ENCODE results near the gene C6orf52. TPM values are rescaled to one million over a fixed set of nuclear protein-coding genes. Genes with fewer than 3 reads are reported as not detected.

The C6orf52 gene
- polyA plus RNA-seq, 1 of the 3 experiments (the other 2 are of a cell fraction): 1.4 TPM

GRCh38 chr6:10658910-10659698, 35.3 kb downstream of the C6orf52 start:
- H3K79me2 ChIP-seq (ENCODE audit: insufficient read depth): no peaks in the 10 kb centered on the region
- no peaks in the 10 kb centered on the region for H3K27me3 ChIP-seq (ENCODE audit: insufficient read depth)
- no peaks in the 10 kb centered on the region for H3K36me3 ChIP-seq (replicated peaks in 1 of 2; ENCODE audit: control insufficient read depth in 1 of 2, insufficient read depth in 2 of 2, low read length in 1 of 2)
- ChIA-PET CTCF (interaction anchor here (0.6 to 1.3 kb wide), 2 partner anchors 12 to 850 kb away, joined by 3 to 4 read pairs; no protein-coding TSS in a partner anchor), POLR2A (interaction anchor here (0.8 to 1.5 kb wide), 2 partner anchors 36 to 87 kb away, joined by 3 to 9 read pairs; partner anchors contain the start of genes C6orf52 and PAK1IP1)
- TF ChIP-seq EZH2phosphoT487 (IDR thresholded peaks at IDR 0.05; ENCODE audit: borderline replicate concordance, low read depth): no peak
- no peak for TF ChIP-seq RCOR1 (IDR thresholded peaks at IDR 0.05; ENCODE audit: low read length)
- TF ChIP-seq NRF1 (IDR thresholded peaks at IDR 0.05; ENCODE audit: low read depth, low read length): no peak
- no peak for TF ChIP-seq CHD2 (IDR thresholded peaks at IDR 0.05; ENCODE audit: low read length, partially characterized antibody)
- TF ChIP-seq SMC3 (IDR thresholded peaks at IDR 0.05; ENCODE audit: low read depth, low read length): no peak
- TF ChIP-seq MEF2A (IDR thresholded peaks at IDR 0.05; ENCODE audit: borderline replicate concordance, low read depth): no peak
- no peak for TF ChIP-seq NFIC (IDR thresholded peaks at IDR 0.05; ENCODE audit: borderline replicate concordance)
- no peak for TF ChIP-seq CTCF (IDR thresholded peaks at IDR 0.05)
- TF ChIP-seq SIN3A (IDR thresholded peaks at IDR 0.05; ENCODE audit: borderline replicate concordance, low read depth, low read length): no peak
- no peak for TF ChIP-seq YY1 (IDR thresholded peaks at IDR 0.05; ENCODE audit: low read depth)
- no peak for TF ChIP-seq FOXJ3 (CRISPR knock-in tag; IDR thresholded peaks at IDR 0.05)
- TF ChIP-seq RAD21 (IDR thresholded peaks at IDR 0.05; ENCODE audit: low read length): no peak
- TF ChIP-seq TAF1 (IDR thresholded peaks at IDR 0.05; ENCODE audit: borderline replicate concordance, low read depth, low read length): no peak
- TF ChIP-seq PBX3 (IDR thresholded peaks at IDR 0.05): no peak
- no peak for TF ChIP-seq ZBTB33 (IDR thresholded peaks at IDR 0.05; ENCODE audit: borderline replicate concordance, low read depth)
- no peak for TF ChIP-seq USF2 (IDR thresholded peaks at IDR 0.05; ENCODE audit: borderline replicate concordance, low read depth, low read length)
- no peak for TF ChIP-seq GABPA (IDR thresholded peaks at IDR 0.05; ENCODE audit: low read depth)
- TF ChIP-seq POLR2AphosphoS5 (IDR thresholded peaks at IDR 0.05; ENCODE audit: low read depth, low read length): no peak
- no peaks in the 10 kb centered on the region for H3K9me3 ChIP-seq
- H2AFZ ChIP-seq (ENCODE audit: low read depth): peak overlapping the region; percentile 96
- no peaks in the 10 kb centered on the region for H3K9me2 ChIP-seq
- no peak for DNase-seq
- no peaks in the 10 kb centered on the region for H4K20me1 ChIP-seq (ENCODE audit: insufficient read depth)
- H3K4me1 ChIP-seq (ENCODE audit: control insufficient read depth in 1 of 2, insufficient read depth in 2 of 2, low read depth in 1 of 2, low read length in 1 of 2): peaks cover 0 to 4% of the 10 kb centered on the region in 2 experiments; a peak in 1 of 4 replicates
- H3K9ac ChIP-seq: peak overlapping the region; percentile 55
- WGBS (ENCODE audit: low lambda C conversion rate): 44% methylated on average over 24 of the region's 24 CpGs
- no peaks in the 10 kb centered on the region for H3F3A ChIP-seq (replicated peaks; ENCODE audit: insufficient read depth)
- H3K4me3 ChIP-seq (ENCODE audit: low read depth in 2 of 2, low read length in 1 of 2): peak overlapping the region; percentile 51 to 72
- H3K4me2 ChIP-seq: peak overlapping the region; percentile 81
- H3K27ac ChIP-seq (ENCODE audit: low read depth in 2 of 2, low read length in 1 of 2): no peak overlapping the region
